ENCODE results near the gene CCR9. TPM values are rescaled to one million over a fixed set of nuclear protein-coding genes. Genes with fewer than 3 reads are reported as not detected.
"Not testable (repeated sequence)": the region's sequence is repeated elsewhere in the genome, so short reads cannot be mapped to it uniquely, and the experiment has no call there.

Gene CCR9
- total and polyA plus RNA-seq, 8 donors, result 0.08 to 1.2 (median 1.1) TPM; not detected in 5

GRCh38 chr3:45842851-45843625 is 43.3 kb upstream of the CCR9 start:
- WGBS, 5 donors, result 54 to 66% (median 57%) methylated on average over 9 of the region's 9 CpGs
- H3K27me3 ChIP-seq, result no peaks in the 10 kb centered on the region
- intact Hi-C loops (cut with DNase I; ENCODE audit: low total_unique reads), result no loop called here
- peaks cover 8 to 25% (median 17%) of the 10 kb centered on the region in 4 donors for H3K4me1 ChIP-seq
- TF ChIP-seq POLR2AphosphoS5 (IDR thresholded peaks at IDR 0.05), result no peak
- no peak for TF ChIP-seq CTCF (IDR thresholded peaks at IDR 0.05)
- TF ChIP-seq POLR2A (IDR thresholded peaks at IDR 0.05), result no peak
- TF ChIP-seq EP300 (IDR thresholded peaks at IDR 0.05), result no peak
- H3K36me3 ChIP-seq, result no peaks in the 10 kb centered on the region
- no peak overlapping the region for H3K4me3 ChIP-seq
- H3K27ac ChIP-seq, result no peak overlapping the region
- H3K9me3 ChIP-seq, result no peaks in the 10 kb centered on the region
- no peak for DNase-seq

- WGBS, 5 donors, result 84 to 97% (median 91%) methylated on average over 1 of the region's 1 CpG
- no peak overlapping the region for H3K4me3 ChIP-seq
- no peak for DNase-seq
- H3K27ac ChIP-seq, result no peak overlapping the region
- no peaks in the 10 kb centered on the region for H3K9me3 ChIP-seq
- intact Hi-C loops (cut with DNase I; ENCODE audit: low total_unique reads), result no loop called here
- no peaks in the 10 kb centered on the region for H3K36me3 ChIP-seq
- H3K4me1 ChIP-seq, result peaks cover 8 to 25% (median 13%) of the 10 kb centered on the region in 4 donors
- no peak for TF ChIP-seq EP300 (IDR thresholded peaks at IDR 0.05)
- TF ChIP-seq POLR2A (IDR thresholded peaks at IDR 0.05), result no peak
- H3K27me3 ChIP-seq, result no peaks in the 10 kb centered on the region
Measured at GRCh38 chr3:45844616-45845015, 41.7 kb upstream of the CCR9 start.

GRCh38 chr3:45848392-45848791 is 38.0 kb upstream of the CCR9 start:
- TF ChIP-seq CTCF (IDR thresholded peaks at IDR 0.05) (no peak), POLR2A (IDR thresholded peaks at IDR 0.05) (no peak), POLR2AphosphoS5 (IDR thresholded peaks at IDR 0.05) (no peak), EP300 (IDR thresholded peaks at IDR 0.05) (no peak)
- H3K27ac ChIP-seq, result no peak overlapping the region

GRCh38 chr3:45852828-45853227 is 33.5 kb upstream of the CCR9 start:
- Histone ChIP-seq H3K27ac (no peak overlapping the region), H3K4me1 (no peaks in the 10 kb centered on the region)
- 70 to 90% (median 81%) methylated on average over 2 of the region's 2 CpGs for WGBS, 5 donors

More at GRCh38 chr3:45848392-45848791, 38.0 kb upstream of the CCR9 start:
- 50 to 100% (median 96%) methylated on average over 1 of the region's 1 CpG for WGBS, 5 donors
- DNase-seq, result no peak
- Histone ChIP-seq H3K27me3 (peaks cover 0 to 10% (median 0%) of the 10 kb centered on the region in 3 donors), H3K36me3 (no peaks in the 10 kb centered on the region), H3K9me3 (no peaks in the 10 kb centered on the region), H3K4me1 (no peaks in the 10 kb centered on the region), H3K4me3 (no peak overlapping the region)
- intact Hi-C loops (cut with DNase I; ENCODE audit: low total_unique reads), result no loop called here

GRCh38 chr3:45856323-45856722 is 30.0 kb upstream of the CCR9 start:
- DNase-seq; H3K27ac ChIP-seq; H3K36me3 ChIP-seq; H3K27me3 ChIP-seq; intact Hi-C loops (cut with DNase I; ENCODE audit: low total_unique reads); H3K4me3 ChIP-seq; H3K9me3 ChIP-seq; H3K4me1 ChIP-seq: not testable (repeated sequence)
- 85 to 95% (median 91%) methylated on average over 1 of the region's 1 CpG for WGBS, 5 donors

More at GRCh38 chr3:45852828-45853227, 33.5 kb upstream of the CCR9 start:
- DNase-seq, result no peak
- no peaks in the 10 kb centered on the region for H3K36me3 ChIP-seq
- intact Hi-C loops (cut with DNase I; ENCODE audit: low total_unique reads), result no loop called here
- H3K9me3 ChIP-seq, result peaks cover 0 to 9% (median 0%) of the 10 kb centered on the region in 4 donors
- no peak overlapping the region for H3K4me3 ChIP-seq
- no peak for TF ChIP-seq EP300 (IDR thresholded peaks at IDR 0.05)
- no peak for TF ChIP-seq CTCF (IDR thresholded peaks at IDR 0.05)
- no peak for TF ChIP-seq POLR2A (IDR thresholded peaks at IDR 0.05)
- no peak for TF ChIP-seq POLR2AphosphoS5 (IDR thresholded peaks at IDR 0.05)
- peaks cover 0 to 10% (median 0%) of the 10 kb centered on the region in 3 donors for H3K27me3 ChIP-seq

GRCh38 chr3:45857024-45857423 is 29.3 kb upstream of the CCR9 start:
- H3K27ac ChIP-seq; H3K27me3 ChIP-seq; DNase-seq; H3K36me3 ChIP-seq; H3K4me3 ChIP-seq; H3K9me3 ChIP-seq; intact Hi-C loops (cut with DNase I; ENCODE audit: low total_unique reads): not testable (repeated sequence)
- WGBS, 5 donors, result 80 to 93% (median 86%) methylated on average over 2 of the region's 2 CpGs
- H3K4me1 ChIP-seq, result peaks cover 0 to 15% (median 0%) of the 10 kb centered on the region in 4 donors

All from stomach (tissue), 9 donors.